AML-193 (cell line): ENCODE measurements around the gene SHC2.

Experiments
- DNase-seq, 2 experiments: peaks; one replicate each; lab custom pipeline; 2025; lab: John Stamatoyannopoulos, UW

The SHC2 gene

DNA sequence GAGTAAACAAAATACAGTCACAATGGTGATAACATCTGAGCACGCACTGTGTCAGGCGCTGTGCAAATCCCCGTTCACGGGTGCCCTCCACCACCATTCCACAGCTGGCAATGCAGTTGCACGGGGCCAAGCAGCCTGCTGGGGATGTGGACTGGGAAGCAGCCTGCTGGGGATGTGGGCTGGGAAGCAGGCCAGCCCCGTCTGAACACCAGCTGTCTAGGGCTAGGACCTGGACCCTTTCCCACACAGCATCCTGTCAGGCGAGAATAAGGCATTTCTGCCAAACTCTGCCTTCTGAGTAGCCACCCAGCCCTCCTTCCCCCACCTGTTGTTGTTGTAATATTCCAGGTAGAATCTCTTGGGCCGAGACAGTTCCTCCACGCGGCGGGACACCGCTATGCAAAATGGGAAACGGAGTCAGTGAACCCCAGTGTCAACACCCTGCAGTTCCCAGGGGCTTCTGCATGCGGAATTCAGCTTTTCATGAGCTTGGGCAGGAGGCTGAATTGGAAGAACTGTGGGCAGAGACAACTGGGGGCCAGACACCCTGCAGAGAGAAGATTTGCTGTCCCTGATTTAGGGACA is 88.4 kb downstream of the SHC2 start:
- no peak for DNase-seq

- no peak for DNase-seq
Observed at GRCh38 chr19:371501-372168, 89.2 kb downstream of the SHC2 start.

DNA sequence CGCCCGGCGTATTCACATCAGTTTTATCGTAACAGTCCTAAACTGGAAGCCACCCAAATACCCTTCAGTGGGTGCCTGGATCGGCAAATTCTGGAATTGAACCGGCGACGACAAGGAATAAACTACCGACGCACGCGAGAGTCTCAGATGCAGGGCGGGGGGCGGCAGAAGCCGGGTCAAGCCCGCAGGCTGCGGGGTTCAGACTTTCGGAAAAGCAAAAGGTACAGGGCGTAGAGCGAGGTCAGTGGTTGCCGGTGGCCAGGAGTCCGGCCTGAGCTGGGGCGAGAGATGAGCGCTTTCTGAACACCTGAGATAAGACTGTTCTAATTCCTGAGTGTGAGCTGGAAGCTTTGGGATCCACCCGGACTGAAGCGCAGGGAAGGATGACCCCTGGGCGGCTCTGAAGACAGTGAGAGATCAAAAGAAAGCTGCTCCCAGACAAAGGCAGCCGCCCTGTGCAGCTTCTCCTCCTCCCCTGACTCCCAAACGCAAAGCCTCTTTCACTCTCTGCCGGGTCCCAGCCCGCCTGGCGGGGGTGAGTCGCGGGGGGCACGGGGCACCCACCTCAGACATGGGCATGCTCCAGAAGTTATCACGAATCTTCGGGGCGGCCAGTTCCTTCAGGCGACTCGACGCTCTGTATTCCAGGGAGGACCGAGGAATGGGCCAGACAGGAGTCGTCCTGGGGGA is 90.0 kb downstream of the SHC2 start:
- no peak for DNase-seq

DNA sequence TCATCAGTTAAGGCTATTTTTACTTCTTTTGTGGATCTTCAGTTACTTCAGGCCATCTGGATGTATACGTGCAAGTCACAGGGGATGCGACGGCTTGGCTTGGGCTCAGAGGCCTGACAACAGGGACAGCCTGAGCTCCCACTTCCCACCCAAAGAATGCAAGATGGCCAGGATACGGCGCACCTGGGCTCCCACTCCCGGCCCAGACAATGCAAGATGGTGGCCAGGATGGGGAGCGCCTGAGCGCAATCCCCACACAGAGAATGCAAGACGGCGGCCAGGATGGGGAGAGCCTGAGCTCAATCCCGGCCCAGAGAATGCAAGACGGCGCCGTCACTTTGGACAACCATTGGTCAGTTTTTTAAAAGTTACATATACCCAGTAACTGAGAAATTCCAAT is 91.0 kb downstream of the SHC2 start:
- no peak for DNase-seq

- no peak for DNase-seq
Observed at GRCh38 chr19:369256-369655, 91.6 kb downstream of the SHC2 start.

- DNase-seq, result no peak
Observed at GRCh38 chr19:368630-369024, 92.2 kb downstream of the SHC2 start.

DNA sequence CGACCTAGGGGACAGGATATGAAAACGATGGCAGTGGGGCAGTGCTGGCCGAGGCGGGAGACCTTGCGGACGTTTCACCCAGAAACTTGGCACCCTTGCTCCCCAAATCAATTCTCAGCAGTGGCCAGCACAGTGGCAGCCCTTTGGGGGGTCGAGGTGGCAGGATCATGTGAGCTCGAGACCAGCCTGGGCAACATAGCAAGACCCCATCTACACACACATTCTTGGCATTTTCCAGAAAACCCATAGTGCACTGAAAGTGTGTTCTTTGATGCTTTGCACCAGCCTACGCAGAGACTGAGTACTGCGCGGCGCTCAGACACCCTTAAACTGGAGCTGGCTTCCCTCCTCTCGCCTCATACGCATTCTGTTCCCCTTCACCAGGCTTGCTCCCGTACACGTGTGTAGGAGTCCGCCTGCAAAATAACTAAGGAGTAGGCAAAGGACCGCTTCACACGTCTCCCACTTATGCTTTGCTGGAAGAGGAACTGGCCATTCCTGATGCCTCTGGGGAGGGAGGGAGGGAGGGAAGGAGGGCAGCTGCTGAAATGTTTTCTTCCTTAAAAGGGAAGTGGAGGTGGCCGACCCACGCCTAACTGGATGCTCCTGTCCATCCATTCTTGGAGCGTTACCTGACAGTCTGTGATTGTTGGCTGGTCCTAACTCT is 92.7 kb downstream of the SHC2 start:
- no peak for DNase-seq

DNA sequence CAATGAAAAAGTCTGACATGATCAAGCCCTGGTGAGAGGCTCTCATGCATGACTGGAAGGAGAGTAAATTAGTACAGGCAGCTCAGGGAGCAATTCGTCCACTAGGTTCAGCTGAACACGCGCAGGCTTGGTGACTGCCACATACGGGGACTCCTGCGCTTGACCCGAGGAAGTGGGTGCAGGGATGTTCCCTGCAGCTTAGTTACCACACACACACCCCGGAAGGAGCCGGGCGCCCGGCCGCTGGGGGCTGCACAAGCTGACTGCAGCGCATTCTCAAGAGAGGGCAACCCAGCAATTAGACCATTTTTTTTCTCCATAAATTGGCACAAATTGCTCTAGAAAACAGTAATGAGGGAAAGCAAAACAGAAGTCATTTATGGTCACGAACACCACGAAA is 93.3 kb downstream of the SHC2 start:
- no peak for DNase-seq

GRCh38 chr19:366951-367350 is 93.9 kb downstream of the SHC2 start:
- no peak for DNase-seq
